NCI-H1048 (cell line): ENCODE results near the gene DCUN1D2.
"Not testable (repeated sequence)": the region's sequence is repeated elsewhere in the genome, so short reads cannot be mapped to it uniquely, and the experiment has no call there.

Experiments
- DNase-seq: peaks from one replicate; lab custom pipeline; 2025; lab: John Stamatoyannopoulos, UW

Gene DCUN1D2

GRCh38 chr13:113464476-113464875 is 26.0 kb downstream of the DCUN1D2 start:
- DNase-seq = no peak

GRCh38 chr13:113461022-113461751 is 29.3 kb downstream of the DCUN1D2 start:
- DNase-seq = no peak

- no peak for DNase-seq
Measured at GRCh38 chr13:113460599-113460998, 29.9 kb downstream of the DCUN1D2 start.

- DNase-seq = no peak
Measured at GRCh38 chr13:113460064-113460555, 30.4 kb downstream of the DCUN1D2 start.

- DNase-seq = no peak
Measured at GRCh38 chr13:113458253-113459065, 32.1 kb downstream of the DCUN1D2 start.

- DNase-seq = no peak
Measured at GRCh38 chr13:113457510-113457909, 33.0 kb downstream of the DCUN1D2 start.

- DNase-seq = no peak
Measured at GRCh38 chr13:113456116-113456702, 34.3 kb downstream of the DCUN1D2 start.

- no peak for DNase-seq
Measured at GRCh38 chr13:113455384-113455783, 35.1 kb downstream of the DCUN1D2 start.

GRCh38 chr13:113454936-113455335 is 35.6 kb downstream of the DCUN1D2 start:
- no peak for DNase-seq

- no peak for DNase-seq
Measured at GRCh38 chr13:113452942-113453901, 37.3 kb downstream of the DCUN1D2 start, which contains the start of gene ADPRHL1. ADPRHL1 (minus strand) TSS chr13:113453488; CDS start chr13:113453437, 51 bp downstream.

GRCh38 chr13:113452466-113452865 is 38.0 kb downstream of the DCUN1D2 start:
- DNase-seq = no peak

- no peak for DNase-seq
Measured at GRCh38 chr13:113451951-113452421, 38.5 kb downstream of the DCUN1D2 start.

- not testable (repeated sequence) for DNase-seq
Measured at GRCh38 chr13:113450861-113451620, 39.5 kb downstream of the DCUN1D2 start.

- DNase-seq = not testable (repeated sequence)
Measured at GRCh38 chr13:113450348-113450744, 40.2 kb downstream of the DCUN1D2 start.

- no peak for DNase-seq
Measured at GRCh38 chr13:113449693-113450347, 40.7 kb downstream of the DCUN1D2 start.

- DNase-seq = peak; percentile 61
Measured at GRCh38 chr13:113448885-113449692, 41.4 kb downstream of the DCUN1D2 start.

GRCh38 chr13:113448545-113448884 is 42.0 kb downstream of the DCUN1D2 start:
- DNase-seq = no peak

- no peak for DNase-seq
Measured at GRCh38 chr13:113447596-113447995, 42.9 kb downstream of the DCUN1D2 start.

GRCh38 chr13:113446488-113446854 is 44.0 kb downstream of the DCUN1D2 start:
- DNase-seq = no peak
